NCI-H1092 treated with DMSO at 0.1 percent for 48 hours (cell line): Measurements from ENCODE around the gene KCNA1.
A peak's percentile ranks its signal among the peaks of the same experiment; 100 is the strongest.

Experiments used
- DNase-seq: peaks from one replicate; lab custom pipeline; 2025; lab: John Stamatoyannopoulos, UW

Gene KCNA1

GRCh38 chr12:4911316-4911994, 1.8 kb downstream of the KCNA1 start:
- DNase-seq: no peak

DNA sequence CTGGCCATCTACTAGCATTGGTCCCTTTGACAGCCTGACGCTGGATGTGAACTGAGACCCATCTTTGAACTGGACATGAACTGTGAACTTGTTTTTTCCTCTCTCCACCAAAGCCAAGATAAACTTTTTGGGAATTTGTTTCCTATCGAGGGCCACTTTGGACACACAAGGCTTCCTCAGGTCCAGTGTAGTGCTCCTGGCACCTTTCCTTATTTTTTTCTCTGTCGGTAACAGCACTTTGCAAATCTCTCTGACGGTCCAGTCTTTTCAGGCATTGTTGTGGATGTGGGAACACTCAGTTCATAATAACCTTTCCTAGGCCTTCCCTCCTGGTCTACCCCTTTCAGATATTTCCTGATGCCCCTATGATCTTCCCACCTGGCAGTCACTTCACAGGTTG, 5.0 kb downstream of the KCNA1 start:
- no peak for DNase-seq

GRCh38 chr12:4915752-4916151, 6.0 kb downstream of the KCNA1 start:
- no peak for DNase-seq

DNA sequence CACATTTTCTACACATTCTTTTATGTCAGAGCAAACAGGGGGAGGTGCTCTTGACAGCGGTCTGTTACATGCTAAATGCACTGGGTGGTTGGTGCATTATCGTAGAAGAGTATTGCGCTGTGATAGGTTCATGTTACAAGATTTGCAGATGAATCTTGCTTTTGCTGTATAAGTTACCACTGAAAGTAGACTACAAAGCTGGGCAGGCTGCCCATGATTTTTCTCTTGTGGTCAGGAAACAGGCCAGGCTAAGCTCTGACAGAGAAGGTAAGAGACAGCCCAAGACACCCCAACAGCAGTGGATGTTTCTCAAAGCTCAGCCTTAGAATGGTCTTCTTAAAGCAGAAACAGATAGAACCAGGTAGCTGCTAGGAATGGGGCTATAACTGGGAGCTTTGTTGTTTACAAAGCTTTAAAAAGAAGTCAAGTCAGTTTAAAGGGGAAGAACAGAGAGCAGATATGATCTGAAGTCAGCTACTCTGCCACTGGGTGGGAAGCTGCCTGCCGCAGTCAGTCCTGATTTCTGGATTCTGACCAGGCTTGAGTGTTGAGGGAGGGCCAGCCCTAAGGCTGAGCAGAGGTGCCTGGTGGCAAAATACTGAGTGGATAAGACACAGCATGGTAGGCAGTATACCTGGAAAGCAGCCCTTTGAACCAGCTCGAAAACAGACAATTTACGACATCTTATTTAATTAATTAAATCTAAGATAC, 9.4 kb downstream of the KCNA1 start:
- no peak for DNase-seq

DNA sequence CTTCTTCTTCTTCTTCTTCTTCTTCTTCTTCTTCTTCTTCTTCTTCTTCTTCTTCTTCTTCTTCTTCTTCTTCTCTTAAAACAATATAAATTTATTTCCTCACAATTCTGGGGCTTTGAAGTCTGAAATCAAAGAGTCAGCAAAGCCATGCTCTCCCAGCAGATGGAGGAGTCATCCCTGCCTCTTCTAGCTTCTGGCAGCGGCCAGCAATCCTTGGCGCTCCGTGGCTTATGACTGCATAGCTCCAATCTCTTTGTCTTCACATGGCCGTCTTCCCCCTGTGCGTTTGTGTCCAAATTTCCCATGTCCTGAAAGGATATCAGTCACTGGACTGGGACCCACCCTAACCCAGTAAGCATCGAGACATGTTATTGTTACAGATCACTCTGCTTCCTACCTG, 22.9 kb downstream of the KCNA1 start:
- no peak for DNase-seq

- no peak for DNase-seq
These were observed 23.7 kb downstream of the KCNA1 start for GRCh38 chr12:4933411-4933810.

DNA sequence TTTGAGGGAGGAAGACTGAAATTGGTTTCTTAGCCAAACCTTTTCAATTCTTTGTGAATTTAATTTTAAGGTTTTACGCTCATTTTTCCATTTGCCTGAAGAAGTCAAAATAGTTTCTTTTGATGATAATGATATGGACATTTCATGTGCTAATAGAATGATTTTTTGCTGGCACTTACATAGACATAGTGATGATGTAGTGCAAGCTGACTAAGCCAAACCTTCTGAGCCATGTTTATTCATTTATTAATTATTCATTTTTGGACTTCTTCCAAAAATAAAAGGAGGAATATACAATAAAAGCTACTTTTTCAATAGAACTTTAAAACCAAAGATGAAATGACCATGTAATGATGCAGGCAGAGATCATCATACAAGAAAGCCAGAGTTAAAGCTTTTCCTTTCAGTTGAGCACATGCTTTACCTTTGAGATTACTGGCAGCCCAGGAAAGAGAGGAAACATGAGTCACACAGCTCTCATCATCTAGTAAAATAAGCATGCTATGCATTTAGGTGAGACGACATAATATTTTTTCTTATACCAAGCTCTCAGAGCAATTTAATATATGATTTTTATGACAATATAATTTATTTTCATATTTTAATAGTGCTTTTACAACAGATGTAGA, 24.8 kb downstream of the KCNA1 start:
- DNase-seq: peak; percentile 14

DNA sequence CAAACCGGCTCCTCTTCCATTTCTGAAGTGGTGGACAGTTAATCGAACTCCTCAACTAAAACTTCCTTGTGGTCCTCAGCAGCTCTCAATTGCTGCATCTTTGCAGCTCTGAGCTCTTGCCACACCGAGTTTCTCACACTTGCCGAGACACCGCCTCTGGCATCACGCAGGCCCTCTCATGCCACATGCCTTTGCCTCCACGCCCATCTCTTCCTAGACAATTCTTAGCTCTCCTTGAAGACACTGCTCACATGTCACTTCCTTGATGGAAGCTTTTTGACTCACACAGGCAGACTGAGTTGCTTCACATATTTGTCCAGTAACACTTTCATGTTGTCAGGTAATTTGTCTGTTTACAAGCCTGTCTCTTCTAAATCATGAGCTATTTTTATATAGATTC, 29.2 kb downstream of the KCNA1 start:
- DNase-seq: no peak

DNA sequence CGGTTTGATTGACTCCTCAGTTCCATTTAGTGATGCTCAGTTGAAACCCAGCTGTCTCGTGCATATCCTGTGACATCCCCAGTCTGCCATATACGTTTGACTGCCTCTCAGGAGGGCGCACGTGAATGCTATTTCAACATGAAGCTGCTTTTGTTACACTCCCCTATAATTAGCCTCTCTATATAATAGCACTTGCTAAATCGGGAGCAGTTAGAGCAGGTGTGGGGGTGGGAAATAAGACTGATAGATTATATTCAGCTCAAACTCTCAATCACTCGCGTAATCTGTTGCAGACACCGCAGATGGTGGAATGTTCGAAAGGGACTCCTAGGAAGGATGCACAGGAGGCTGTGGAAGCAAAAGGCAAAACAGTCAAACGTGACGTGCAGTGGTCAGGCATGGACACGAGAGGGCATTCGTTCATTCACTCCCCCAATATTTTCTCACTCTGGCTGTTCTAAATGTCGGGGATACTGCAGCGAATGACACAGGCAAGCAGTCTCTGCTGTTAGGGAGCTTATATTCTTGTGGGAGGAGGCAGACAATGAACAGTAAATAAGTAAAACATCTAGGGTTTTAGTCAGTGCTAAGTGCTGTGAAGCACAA, 29.8 kb downstream of the KCNA1 start:
- DNase-seq: peak; percentile 75

- DNase-seq: no peak
These were observed 33.6 kb downstream of the KCNA1 start for GRCh38 chr12:4943067-4943937.

- DNase-seq: no peak
These were observed 34.2 kb downstream of the KCNA1 start for GRCh38 chr12:4943938-4944284.

DNA sequence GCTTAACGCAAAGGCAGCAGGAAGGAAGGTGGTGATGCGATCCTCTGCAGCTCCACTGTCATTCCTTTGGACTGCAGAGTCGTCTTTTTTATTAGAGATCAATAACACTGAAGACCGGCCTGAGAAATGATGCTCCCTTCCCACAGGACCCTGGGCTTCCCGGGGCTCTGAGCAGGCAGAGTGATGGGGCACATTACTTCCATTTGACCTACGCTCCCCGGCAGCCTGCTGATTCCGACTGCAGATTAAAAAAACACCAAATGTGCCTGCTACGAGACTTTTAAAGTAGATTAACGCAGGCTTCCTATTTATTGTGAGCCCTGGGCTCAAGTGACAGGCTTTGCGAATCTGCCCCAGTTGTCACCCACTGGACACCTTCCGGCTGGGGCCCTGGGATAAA, 37.5 kb downstream of the KCNA1 start:
- DNase-seq: no peak

GRCh38 chr12:4951083-4951482, 41.4 kb downstream of the KCNA1 start:
- DNase-seq: no peak

DNA sequence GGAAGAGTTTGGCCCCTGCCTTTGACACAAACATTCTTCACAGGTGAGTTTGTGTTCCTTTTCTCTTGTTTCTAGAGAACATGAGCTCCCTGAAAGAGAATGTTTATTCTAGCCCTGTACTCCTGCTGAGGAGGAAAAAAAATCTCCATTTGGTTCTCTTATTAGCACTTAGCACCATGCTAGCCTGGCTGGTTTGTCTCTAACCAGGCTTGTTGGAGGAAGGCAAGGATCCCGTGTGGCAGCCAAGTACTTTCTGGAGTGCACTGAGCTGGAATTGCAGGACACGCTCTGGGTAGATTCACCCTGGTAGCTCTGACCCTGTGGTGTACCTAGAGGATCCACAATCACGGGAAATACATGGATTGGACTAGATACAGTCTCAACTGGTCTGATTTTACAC, 41.9 kb downstream of the KCNA1 start:
- no peak for DNase-seq

DNA sequence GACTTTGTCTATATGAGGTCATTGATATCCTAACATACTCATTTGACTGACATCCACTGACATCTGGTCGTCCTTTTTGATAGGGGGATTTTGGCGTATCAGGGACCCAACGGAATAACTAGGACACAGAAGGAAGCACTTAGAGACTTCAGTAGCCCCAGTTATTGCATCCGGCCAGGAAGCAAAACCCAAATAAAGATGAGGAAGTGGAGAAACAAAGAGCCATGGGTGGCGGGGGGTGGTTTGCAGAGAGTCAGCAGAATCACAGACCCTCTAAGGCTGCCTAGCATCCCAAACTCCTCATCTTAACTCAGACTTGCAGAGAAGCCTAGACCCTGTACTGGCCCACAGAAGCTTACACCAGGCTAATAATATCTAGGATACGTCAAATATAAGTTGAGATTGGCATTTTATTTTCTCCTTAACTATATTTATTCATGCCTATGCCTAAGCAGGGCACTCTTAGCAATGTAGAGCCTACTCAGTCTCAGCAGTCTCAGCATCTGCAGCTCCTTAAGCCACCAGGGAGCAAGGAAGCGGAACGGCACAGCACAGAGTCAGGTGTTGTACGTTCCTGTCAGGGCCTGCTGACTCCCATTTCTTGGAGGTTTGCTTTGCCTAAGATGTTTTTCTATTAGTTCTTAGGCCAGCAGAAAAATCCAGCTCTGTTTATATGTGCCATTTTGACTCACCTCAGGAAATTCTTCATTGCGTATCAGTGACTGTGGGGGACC, 45.1 kb downstream of the KCNA1 start:
- no peak for DNase-seq

GRCh38 chr12:4956054-4956453, 46.3 kb downstream of the KCNA1 start:
- no peak for DNase-seq

GRCh38 chr12:4956968-4957367, 47.3 kb downstream of the KCNA1 start:
- no peak for DNase-seq

DNA sequence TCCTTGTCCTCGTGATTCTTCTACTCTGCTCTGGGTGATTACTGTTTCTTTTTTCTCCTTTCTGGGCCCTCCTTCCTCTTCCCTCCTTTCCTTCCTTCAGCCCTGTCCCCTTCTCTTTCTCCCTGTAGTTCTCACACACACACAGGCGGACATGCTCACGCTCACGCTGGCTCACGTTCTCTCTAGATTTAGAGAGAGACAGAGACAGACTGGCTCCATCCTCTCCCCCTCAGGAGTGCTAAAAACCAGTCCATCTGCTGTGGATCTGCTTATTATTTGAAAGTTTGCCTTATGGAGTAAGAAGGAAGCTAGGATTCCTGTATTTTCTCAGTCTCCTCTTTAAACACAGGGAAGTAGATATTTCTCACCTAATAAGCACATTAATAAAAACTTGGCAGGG, 48.1 kb downstream of the KCNA1 start:
- no peak for DNase-seq

DNA sequence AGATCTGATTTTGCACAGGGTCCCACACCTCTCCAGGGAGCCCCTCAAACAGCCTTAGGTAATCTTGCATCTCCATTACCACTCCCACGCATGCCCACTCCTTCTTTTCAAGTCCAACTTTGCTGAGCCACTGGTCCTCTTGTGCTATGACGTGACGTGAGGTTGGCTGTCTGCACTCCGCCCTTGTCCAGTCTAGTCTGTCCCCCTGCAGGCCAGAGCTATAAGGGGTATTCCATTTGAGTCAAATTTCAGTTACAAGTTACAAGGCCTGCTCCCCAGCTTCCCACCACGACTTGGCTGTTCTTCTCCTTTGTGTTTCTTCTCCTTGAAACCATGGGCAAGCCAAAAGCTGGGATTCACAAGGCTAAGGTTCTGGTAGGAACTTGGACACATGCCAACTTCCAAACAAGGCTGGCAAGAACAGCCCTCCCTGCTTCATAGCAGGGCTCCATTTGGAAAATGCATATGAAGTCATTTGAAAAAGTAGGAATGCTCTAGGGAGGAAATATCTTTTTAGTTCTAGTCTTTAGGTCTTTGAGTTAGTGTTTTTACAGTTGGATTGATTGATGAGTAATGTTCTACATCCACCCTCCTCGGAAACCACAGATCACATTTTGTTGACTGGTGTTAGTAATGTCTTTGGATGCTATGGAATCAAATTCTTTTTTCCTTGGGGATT, 49.1 kb downstream of the KCNA1 start:
- no peak for DNase-seq

- no peak for DNase-seq
These were observed 49.7 kb downstream of the KCNA1 start for GRCh38 chr12:4959381-4959780.

GRCh38 chr12:4960030-4960429, 50.3 kb downstream of the KCNA1 start:
- DNase-seq: peak; percentile 52
